Activated CD4-positive, CD25-positive, alpha-beta regulatory T cell treated with anti-CD3 and anti-CD28 coated beads, Interleukin-2, amount 50 U/mL, for 24 hours (primary cell): ENCODE data around the gene PPIC.

Experiments used
- ATAC-seq, 2 donors: fragments of 150-1000 bp; cut with Tn5 transposase; one replicate each; pipeline ENCODE4 v1.10.0; 2021; ENCODE audit warnings: mild to moderate bottlenecking in 1 of 2, moderate library complexity in 1 of 2

The PPIC gene

GRCh38 chr5:123036391-123037103 lies at the start of gene PPIC:
PPIC (minus strand) TSS chr5:123036725; CDS start chr5:123036625, 100 bp downstream.
- peak; percentile 30 to 34 for ATAC-seq

DNA sequence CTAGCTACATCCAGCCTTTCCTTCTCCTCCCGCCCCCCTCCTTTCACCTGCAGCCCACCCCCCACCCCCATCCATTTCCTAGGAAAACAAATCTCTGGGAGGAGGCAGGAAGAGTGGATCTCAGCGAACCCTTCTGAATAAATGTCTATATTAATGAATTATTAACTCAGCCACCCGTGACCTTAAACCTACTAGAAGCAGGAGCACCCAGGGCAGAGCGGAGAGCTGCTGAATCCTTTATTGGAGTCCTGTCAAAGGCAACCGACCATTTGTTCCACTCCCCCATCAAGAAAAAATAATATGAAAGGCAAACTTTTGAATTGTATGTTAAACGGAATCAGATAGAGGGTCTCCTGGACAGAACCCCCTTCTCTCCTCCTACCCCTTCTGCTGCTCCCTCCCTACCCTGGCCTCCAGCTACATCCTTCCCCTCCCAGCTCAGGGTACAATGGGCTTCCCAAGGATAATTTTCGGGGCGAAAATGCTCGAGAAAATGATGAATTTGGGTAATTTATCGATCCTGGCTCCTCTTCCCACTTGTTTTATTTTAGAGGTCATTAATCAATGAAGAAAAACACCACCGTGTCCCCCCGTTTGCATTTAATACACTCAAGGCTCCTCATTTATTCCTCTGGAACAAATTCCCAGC lies 49.2 kb upstream of the PPIC start:
- no peak for ATAC-seq

DNA sequence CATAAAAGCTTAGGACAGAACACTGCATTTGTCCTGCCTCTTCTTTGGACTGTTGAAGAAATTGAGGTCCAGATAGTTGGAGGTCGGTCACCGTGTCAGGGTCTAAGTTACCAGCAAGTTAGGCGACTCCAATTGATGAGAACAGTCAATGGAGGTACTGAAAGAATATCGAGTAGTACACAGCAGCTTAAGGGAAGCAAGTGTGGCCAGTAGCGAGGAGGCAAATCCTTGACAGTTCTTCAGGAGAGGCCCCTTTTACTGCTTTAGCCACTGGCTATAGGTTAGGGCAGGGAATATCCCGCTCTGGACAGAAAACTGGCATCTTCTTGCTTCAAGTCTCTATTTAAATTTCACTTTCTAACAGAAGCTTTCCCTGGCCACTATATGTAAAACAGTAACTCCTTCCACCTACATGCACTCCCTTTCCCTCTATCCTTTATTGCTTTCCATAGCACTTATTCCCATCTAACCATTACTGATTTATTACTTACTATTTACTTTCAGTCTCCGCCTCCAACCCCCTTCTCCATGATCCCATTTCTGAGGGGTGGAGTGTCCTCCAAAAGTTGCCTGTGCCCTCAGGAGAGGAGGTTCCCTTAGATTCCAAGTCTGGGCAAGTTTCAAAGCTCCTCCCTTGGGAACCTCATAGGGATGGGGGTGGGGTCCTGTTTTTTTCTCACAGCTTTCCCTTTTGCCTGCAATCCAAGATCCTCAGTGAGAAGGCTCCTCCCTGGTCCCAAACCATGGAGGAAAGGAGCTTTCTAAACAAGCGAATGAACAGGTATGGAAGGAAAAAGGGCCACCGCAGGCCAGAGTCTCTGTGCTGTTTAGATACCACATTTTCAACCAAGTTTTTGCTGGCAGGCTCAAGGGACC lies 48.4 kb upstream of the PPIC start:
- ATAC-seq = no peak

GRCh38 chr5:123083298-123083697 lies 46.8 kb upstream of the PPIC start:
- ATAC-seq = no peak

- no peak for ATAC-seq
Observed at GRCh38 chr5:123080215-123080614, 43.7 kb upstream of the PPIC start.

- no peak for ATAC-seq
Observed at GRCh38 chr5:123075521-123076163, 39.1 kb upstream of the PPIC start.

DNA sequence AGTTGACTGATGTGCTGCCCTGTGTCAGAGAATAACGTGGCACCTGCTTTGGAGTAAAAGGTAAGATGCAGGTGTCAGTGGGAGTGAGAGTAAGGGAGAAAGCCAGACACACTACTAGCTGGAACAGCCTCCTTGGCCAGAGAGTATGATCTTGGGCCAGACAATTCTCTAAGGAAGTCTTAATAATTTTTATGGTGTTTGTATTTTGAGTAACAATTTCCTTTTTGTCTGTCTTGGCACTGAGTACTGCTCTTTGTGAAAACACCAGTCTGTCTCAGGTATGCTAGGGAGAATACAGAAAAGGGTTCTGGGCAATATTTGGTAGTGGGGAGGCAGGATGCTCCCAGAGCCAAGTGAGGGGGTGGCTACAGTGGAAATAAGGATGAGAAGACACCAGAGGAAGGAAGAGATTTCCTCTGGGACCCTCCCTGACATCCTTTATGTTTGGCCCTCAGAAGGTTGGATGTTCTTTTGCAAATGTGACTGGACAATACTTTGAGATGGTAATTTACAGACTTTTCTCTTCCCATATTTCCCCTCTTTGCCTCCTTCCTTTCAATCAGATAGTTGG lies 31.9 kb upstream of the PPIC start:
- ATAC-seq = no peak

DNA sequence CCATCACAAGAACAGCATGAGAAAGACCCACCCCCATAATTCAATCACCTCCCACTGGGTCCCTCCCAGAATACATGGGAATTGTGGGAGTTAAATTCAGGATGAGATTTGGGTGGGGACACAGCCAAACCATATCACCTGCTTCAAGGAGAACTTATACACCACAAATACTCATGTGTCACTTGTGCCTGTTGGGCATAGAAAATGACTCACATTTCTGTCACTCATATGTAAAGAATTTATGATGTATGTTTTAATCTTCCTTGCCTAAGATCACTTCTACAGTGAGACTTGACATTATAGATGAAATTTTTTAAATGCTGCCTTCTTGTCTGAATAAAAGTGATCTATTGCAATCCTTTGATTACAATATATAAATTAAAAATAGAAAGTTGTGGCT lies 29.5 kb upstream of the PPIC start:
- ATAC-seq = no peak

GRCh38 chr5:123059455-123059854 lies 22.9 kb upstream of the PPIC start:
- no peak for ATAC-seq

GRCh38 chr5:123051206-123051605 lies 14.7 kb upstream of the PPIC start:
- no peak for ATAC-seq

DNA sequence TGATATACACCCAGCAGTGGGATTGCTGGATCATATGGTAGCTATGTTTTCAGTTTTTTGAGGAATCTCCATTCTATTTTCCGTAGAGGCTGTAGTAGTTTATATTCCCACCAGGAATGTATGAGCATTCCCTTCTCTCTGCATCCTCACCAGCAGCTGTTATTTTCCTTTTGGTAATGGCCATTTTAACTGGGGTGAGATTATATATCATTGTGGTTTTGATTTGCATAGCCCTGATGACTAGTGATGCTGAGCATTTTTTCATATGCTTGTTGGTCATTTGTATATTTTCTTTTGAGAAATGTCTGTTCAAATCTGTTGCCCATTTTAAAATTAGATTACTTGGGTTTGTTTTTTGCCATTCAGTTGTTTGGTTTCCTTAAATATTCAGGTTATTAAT lies 11.2 kb upstream of the PPIC start:
- no peak for ATAC-seq

GRCh38 chr5:123046222-123046621 lies 9.7 kb upstream of the PPIC start:
- ATAC-seq = no peak

GRCh38 chr5:123044926-123045617 lies 8.5 kb upstream of the PPIC start:
- ATAC-seq = no peak

DNA sequence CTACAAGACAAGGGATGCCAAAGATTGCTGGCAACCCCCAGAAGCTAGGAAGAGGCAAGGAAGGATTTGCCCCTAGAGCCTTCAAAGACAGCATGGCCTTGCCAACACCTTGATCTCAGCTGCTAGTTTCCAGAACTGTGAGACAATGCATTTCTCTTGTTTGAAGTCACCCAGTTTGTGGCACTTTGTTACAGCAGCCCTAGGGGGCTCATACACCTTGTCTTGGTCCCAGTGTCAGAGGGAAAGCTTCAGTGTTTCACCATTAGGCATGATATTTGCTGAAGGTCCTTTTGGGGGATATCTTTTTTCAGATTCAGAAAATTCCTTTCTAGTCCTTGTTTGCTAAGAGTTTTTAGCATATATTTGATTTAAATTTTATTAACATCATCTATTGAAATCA lies 3.1 kb upstream of the PPIC start:
- ATAC-seq = no peak

DNA sequence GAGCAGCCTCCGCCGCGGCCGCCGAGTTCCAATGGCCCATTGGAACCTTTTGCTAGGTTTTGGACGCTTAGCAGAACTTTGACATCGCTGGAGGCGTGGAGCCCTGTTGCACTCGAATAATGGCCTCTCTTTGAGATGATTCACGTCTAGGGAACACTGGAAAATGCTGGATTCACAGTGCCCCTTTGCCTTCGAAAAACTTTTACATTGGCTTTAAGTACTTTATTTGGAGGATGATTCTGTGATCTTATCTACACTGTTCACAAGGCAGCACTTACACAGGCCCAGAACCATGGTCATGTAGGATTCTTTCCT lies 536 bp upstream of the PPIC start:
- no peak for ATAC-seq

DNA sequence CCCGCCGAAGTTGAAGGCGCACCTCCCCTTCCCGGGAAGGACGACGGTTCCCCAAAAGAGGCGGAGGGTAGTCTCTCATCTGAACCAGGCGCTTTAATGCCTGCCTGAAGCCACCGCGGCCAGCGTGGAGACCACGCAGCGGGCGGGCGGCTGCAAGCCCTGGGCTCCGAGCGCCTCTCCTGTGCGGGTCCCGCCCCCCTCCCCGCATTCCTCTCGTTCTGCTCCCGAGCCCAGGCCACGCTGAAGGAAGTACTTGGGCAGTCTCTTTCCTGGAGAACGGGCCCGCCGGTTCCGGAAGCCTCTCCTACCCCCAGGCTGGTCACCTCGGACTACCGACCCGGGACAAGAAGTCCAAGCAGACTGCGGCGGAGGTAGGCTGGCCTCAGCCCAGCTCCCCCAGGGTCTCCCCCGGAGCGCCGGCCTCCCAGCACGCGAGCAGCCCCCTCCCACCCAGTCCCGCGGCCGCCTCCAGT lies 571 bp downstream of the PPIC start:
- peak in 1 of 2 donors; percentile 17 for ATAC-seq

DNA sequence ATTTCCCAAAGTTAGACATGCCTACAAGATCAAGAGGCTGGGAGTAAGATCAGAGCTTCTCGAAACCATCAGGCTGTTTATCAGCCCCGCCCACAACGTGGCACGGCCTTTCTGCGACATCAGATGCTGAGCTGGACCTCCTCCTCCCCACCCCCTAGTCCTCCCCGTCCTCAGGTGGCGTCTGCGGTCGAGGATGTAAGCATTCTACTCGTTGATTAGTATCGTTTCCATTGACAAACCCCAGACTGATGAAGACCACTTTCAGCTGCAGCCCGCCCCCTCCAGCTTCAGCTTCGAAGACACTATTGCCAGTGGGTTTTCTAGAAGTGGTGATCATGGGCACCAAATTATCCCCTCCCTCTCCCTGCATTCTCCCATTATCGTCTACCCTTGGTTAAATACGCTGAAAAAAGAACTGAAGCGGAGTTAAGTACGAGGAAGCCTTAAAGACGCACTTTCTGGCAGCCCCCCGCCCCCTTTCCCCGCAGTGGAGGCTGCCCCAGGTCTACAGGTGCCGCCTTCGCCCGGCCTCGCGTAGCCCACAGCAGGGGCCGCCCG lies 1.1 kb downstream of the PPIC start:
- ATAC-seq = no peak

GRCh38 chr5:123033157-123033671 lies 3.3 kb downstream of the PPIC start:
- no peak for ATAC-seq

- ATAC-seq = no peak
Observed at GRCh38 chr5:123028222-123028621, 8.3 kb downstream of the PPIC start.

GRCh38 chr5:123014689-123015088 lies 21.8 kb downstream of the PPIC start:
- no peak for ATAC-seq

GRCh38 chr5:123012321-123012720 lies 24.2 kb downstream of the PPIC start:
- ATAC-seq = no peak

DNA sequence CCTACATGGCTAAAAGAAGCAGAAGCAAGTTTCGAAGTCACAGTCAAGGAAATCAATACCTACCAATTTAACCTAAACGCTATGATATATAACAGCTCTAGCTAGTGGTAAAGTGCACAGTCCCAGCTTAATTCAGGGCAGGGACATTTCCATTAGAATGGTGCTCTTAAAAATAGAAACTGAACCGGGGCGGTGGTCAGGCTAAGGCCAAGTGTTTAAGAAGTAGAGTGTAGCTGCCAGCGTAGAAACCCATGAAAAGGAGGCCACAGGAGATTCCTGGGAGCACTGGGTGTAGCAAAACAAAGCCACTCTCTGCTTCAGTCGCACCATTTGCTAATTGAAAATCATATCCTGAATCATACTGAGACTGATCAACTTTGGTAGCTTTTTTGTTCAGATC lies 28.8 kb downstream of the PPIC start:
- ATAC-seq = no peak
